ENCODE results near the gene ANKRD12.

- TF ChIP-seq, protein P1, sequence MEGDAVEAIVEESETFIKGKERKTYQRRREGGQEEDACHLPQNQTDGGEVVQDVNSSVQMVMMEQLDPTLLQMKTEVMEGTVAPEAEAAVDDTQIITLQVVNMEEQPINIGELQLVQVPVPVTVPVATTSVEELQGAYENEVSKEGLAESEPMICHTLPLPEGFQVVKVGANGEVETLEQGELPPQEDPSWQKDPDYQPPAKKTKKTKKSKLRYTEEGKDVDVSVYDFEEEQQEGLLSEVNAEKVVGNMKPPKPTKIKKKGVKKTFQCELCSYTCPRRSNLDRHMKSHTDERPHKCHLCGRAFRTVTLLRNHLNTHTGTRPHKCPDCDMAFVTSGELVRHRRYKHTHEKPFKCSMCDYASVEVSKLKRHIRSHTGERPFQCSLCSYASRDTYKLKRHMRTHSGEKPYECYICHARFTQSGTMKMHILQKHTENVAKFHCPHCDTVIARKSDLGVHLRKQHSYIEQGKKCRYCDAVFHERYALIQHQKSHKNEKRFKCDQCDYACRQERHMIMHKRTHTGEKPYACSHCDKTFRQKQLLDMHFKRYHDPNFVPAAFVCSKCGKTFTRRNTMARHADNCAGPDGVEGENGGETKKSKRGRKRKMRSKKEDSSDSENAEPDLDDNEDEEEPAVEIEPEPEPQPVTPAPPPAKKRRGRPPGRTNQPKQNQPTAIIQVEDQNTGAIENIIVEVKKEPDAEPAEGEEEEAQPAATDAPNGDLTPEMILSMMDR (IDR thresholded peaks at IDR 0.05): no peak
- TF ChIP-seq POLR2A (IDR thresholded peaks at IDR 0.05): no peak
- TF ChIP-seq EP300 (IDR thresholded peaks at IDR 0.05): no peak
Observed at GRCh38 chr18:9174302-9174701, 37.7 kb downstream of the ANKRD12 start.
